Esophagus muscularis mucosa (tissue), 4 donors: ENCODE measurements around the gene MACC1. TPM values are rescaled to one million over a fixed set of nuclear protein-coding genes. Genes with fewer than 3 reads are reported as not detected.

Source experiments
- DNase-seq: peaks from one replicate; pipeline ENCODE4 v3.0.0-alpha.2; 2017; ENCODE audit errors: extremely low spot score
- H3K27ac ChIP-seq, 4 donors: fragments of 200-600 bp; sonication (generic); replicated peaks in 1 of 4; 1 replicate in 3 of 4; 2 replicates in 1 of 4; pipeline ENCODE4 v1.5.1; 2016 to 2019; ENCODE audit warnings: mild to moderate bottlenecking in 1 of 4
- H3K27me3 ChIP-seq, 4 donors: fragments of 200-600 bp; sonication (generic); one replicate each; pipeline versions ENCODE4 v1.5.1 to v1.6.0; 2016 to 2019
- H3K36me3 ChIP-seq, 4 donors: fragments of 200-600 bp; sonication (generic); one replicate each; pipeline ENCODE4 v1.5.1; 2016 to 2019
- H3K4me1 ChIP-seq, 4 donors: fragments of 200-600 bp; sonication (generic); one replicate each; pipeline ENCODE4 v1.5.1; 2016 to 2019
- H3K4me3 ChIP-seq, 4 donors: fragments of 200-600 bp; sonication (generic); 1 replicate in 2 of 4; 2 replicates in 2 of 4; pipeline ENCODE4 v1.5.1; 2016 to 2019; ENCODE audit warnings: mild to moderate bottlenecking in 4 of 4, moderate library complexity in 1 of 4
- H3K9me3 ChIP-seq, 4 donors: fragments of 200-600 bp; sonication (generic); 1 replicate in 3 of 4; 2 replicates in 1 of 4; pipeline ENCODE4 v1.5.1; 2016 to 2019
- CTCF ChIP-seq, 3 experiments: fragments of 200-600 bp in 2 of 3; fragments of 450-650 bp in 1 of 3; sonication (generic) in 2 of 3; IDR thresholded peaks; one replicate each; pipeline ENCODE4 v1.5.1; 2017 to 2019; ENCODE audit warnings: antibody characterized with exemption in 3 of 3, mild to moderate bottlenecking in 2 of 3, moderate library complexity in 1 of 3
- EP300 ChIP-seq: sonication (generic); formaldehyde crosslinking; IDR thresholded peaks from one replicate; pipeline ENCODE4 v1.6.1; 2017; ENCODE audit warnings: antibody characterized with exemption
- POLR2A ChIP-seq: fragments of 450-650 bp; IDR thresholded peaks from one replicate; pipeline ENCODE4 v1.6.1; 2017; ENCODE audit warnings: antibody characterized with exemption, moderate library complexity, mild to moderate bottlenecking, low read depth
- POLR2AphosphoS5 ChIP-seq, 2 donors: sonication (generic); formaldehyde crosslinking; IDR thresholded peaks; one replicate each; pipeline ENCODE4 v1.6.1; 2017; ENCODE audit warnings: antibody characterized with exemption in 2 of 2
- WGBS: methylation state at CpG from one replicate; pipeline ENCODE4 v1.1.5; 2018; 5-methylcytosine and 5-hydroxymethylcytosine counted together
- intact Hi-C: fragments of 100-400 bp; cut with DNase I; formaldehyde crosslinking; loops from one replicate; pipeline ENCODE4 v1.15.1; 2023
- total RNA-seq, 4 donors: library from RNA; depleted of rRNA; stranded (reverse); fragments of >200 nt; gene quantifications; one replicate each; pipeline versions ENCODE4 v1.1.0 to v1.2.1, GENCODE V29; 2016

Gene MACC1
- total RNA-seq, 4 donors from 2014 or later, result under 0.01 to 0.17 (median 0.15) TPM

- no peak for DNase-seq
- Histone ChIP-seq H3K27me3 (no peaks in the 10 kb centered on the region), H3K36me3 (no peaks in the 10 kb centered on the region), H3K9me3 (no peaks in the 10 kb centered on the region), H3K27ac (no peak overlapping the region), H3K4me3 (no peak overlapping the region), H3K4me1 (peaks cover 0 to 25% (median 13%) of the 10 kb centered on the region in 4 donors)
- no peak for TF ChIP-seq POLR2AphosphoS5 (IDR thresholded peaks at IDR 0.05)
- TF ChIP-seq POLR2A, result no peak
- TF ChIP-seq EP300, result no peak
- no peak for TF ChIP-seq CTCF (IDR thresholded peaks at IDR 0.05)
- intact Hi-C loops, result no loop called here
- 84% methylated on average over 1 of the region's 1 CpG for WGBS
Measured at GRCh38 chr7:20104696-20105095, 112.5 kb downstream of the MACC1 start.

- H3K27ac ChIP-seq, result no peak overlapping the region
- H3K36me3 ChIP-seq, result no peaks in the 10 kb centered on the region
- DNase-seq, result no peak
- WGBS, result 5% methylated on average over 1 of the region's 1 CpG
- no peak overlapping the region for H3K4me3 ChIP-seq
- intact Hi-C loops, result no loop called here
- H3K27me3 ChIP-seq, result no peaks in the 10 kb centered on the region
- H3K4me1 ChIP-seq, result peaks cover 0 to 11% (median 9%) of the 10 kb centered on the region in 4 donors
- H3K9me3 ChIP-seq, result no peaks in the 10 kb centered on the region
- TF ChIP-seq EP300, result no peak
- no peak for TF ChIP-seq CTCF (IDR thresholded peaks at IDR 0.05)
- TF ChIP-seq POLR2AphosphoS5 (IDR thresholded peaks at IDR 0.05), result no peak
- TF ChIP-seq POLR2A, result no peak
Measured at GRCh38 chr7:20102982-20103381, 114.2 kb downstream of the MACC1 start.

- no peaks in the 10 kb centered on the region for H3K36me3 ChIP-seq
- 100% methylated on average over 1 of the region's 1 CpG for WGBS
- no peaks in the 10 kb centered on the region for H3K4me1 ChIP-seq
- TF ChIP-seq EP300, result no peak
- no peak for TF ChIP-seq POLR2A
- no peak for TF ChIP-seq POLR2AphosphoS5 (IDR thresholded peaks at IDR 0.05)
- TF ChIP-seq CTCF (IDR thresholded peaks at IDR 0.05), result no peak
- peak overlapping the region in 1 of 4 donors; percentile 34 for H3K27ac ChIP-seq
- H3K9me3 ChIP-seq, result peaks cover 0 to 27% (median 4%) of the 10 kb centered on the region in 4 donors
- H3K4me3 ChIP-seq, result no peak overlapping the region
- intact Hi-C loops, result no loop called here
- H3K27me3 ChIP-seq, result no peaks in the 10 kb centered on the region
- no peak for DNase-seq
Measured at GRCh38 chr7:20095862-20096261, 121.3 kb downstream of the MACC1 start.

- H3K4me3 ChIP-seq, result no peak overlapping the region
- TF ChIP-seq POLR2AphosphoS5 (IDR thresholded peaks at IDR 0.05) (no peak), EP300 (no peak), CTCF (IDR thresholded peaks at IDR 0.05) (no peak), POLR2A (no peak)
- H3K27ac ChIP-seq, result peak overlapping the region in 1 of 4 donors; percentile 34
- WGBS, result 68% methylated on average over 4 of the region's 4 CpGs
- intact Hi-C loops, result no loop called here
- no peaks in the 10 kb centered on the region for H3K4me1 ChIP-seq
- no peak for DNase-seq
- H3K9me3 ChIP-seq, result peaks cover 0 to 27% (median 4%) of the 10 kb centered on the region in 4 donors
- H3K27me3 ChIP-seq, result no peaks in the 10 kb centered on the region
- no peaks in the 10 kb centered on the region for H3K36me3 ChIP-seq
Measured at GRCh38 chr7:20095436-20095835, 121.7 kb downstream of the MACC1 start.

- Histone ChIP-seq H3K4me1 (no peaks in the 10 kb centered on the region), H3K27ac (peak overlapping the region in 2 of 4 donors; percentile 33 to 45), H3K9me3 (no peaks in the 10 kb centered on the region), H3K36me3 (no peaks in the 10 kb centered on the region), H3K27me3 (no peaks in the 10 kb centered on the region), H3K4me3 (no peak overlapping the region)
- 63% methylated on average over 6 of the region's 6 CpGs for WGBS
- DNase-seq, result no peak
- intact Hi-C loops, result no loop called here
- TF ChIP-seq POLR2AphosphoS5 (IDR thresholded peaks at IDR 0.05), result peak in 1 of 2 donors; percentile 17
- no peak for TF ChIP-seq CTCF (IDR thresholded peaks at IDR 0.05)
Measured at GRCh38 chr7:20089431-20089830, 127.8 kb downstream of the MACC1 start.
